Measurements from ENCODE around the gene SLC2A14.

DNA sequence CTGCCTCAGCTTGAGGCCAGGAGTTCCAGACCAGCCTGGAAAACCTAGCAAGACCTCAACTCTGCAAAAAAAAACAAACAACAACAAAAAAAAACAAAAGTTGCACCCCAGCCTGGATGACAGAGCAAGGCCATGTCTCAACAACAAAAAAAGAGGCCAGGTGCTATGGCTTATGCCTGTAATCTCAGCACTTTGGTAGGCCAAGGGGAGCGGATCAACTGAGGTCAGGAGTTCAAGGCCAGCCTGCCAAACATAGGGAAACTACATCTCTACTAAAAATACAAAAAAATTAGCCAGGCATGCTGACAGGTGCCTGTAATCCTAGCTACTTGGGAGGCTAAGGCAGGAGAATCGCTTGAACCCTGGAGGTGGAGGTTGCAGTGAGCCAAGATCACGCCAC is 6.5 kb upstream of the SLC2A14 start:
- TF ChIP-seq CTCF (IDR thresholded peaks at IDR 0.05) (no peak), POLR2A (IDR thresholded peaks at IDR 0.05) (no peak), POLR2AphosphoS5 (IDR thresholded peaks at IDR 0.05) (no peak)
